NCI-H1436 (cell line): ENCODE data around the gene COA7.

ENCODE experiments used
- DNase-seq: peaks from one replicate; lab custom pipeline; 2025; lab: John Stamatoyannopoulos, UW

The COA7 gene

DNA sequence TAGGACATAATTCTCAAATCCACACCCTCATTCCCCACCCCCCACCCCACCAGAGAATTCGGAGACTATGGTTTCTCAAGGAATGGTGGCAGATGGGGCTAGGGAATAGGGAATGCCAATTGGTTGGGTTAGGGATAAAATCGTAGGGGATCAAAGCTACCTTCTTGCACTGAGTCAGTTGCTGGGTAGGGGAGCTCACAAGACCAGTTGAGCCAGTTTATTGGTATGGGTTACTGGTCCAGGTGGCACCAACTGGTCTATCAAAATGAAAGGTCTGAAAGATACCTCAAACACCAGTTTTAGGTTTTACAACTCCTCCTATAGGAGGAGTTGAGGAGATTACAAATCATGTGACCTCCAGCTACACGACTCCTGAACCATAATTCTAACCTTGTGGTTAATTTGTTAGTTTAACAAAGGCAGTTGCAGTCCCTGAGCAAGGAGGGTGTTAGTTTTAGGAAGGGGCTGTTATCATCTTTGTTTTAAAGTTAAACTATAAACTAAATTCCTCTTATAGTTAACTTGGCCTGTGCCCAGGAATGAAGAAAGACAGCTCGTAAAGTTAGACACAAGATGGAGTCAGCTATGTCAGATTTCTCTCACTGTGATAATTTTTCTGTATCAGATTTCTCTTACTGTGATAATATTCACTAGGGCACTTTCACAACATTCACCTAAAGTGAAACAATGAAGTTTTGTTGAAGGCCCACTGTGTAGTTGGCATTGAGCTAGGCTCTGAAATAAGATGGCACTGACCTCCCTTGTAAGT lies 62.6 kb downstream of the COA7 start:
- DNase-seq, result no peak
